A549 treated with Mapracorat at 1 μM for 4 hours (cell line): ENCODE data around the gene IGSF10. TPM values are rescaled to one million over a fixed set of nuclear protein-coding genes. Genes with fewer than 3 reads are reported as not detected.

Experiments used
- total RNA-seq: library from RNA; stranded (reverse); fragments of 200-300 nt; extraction: Qiagen RNA extraction; gene quantifications from 5 replicates; pipeline ENCODE4 v1.2.3, GENCODE V29; 2022

The IGSF10 gene, protein sequence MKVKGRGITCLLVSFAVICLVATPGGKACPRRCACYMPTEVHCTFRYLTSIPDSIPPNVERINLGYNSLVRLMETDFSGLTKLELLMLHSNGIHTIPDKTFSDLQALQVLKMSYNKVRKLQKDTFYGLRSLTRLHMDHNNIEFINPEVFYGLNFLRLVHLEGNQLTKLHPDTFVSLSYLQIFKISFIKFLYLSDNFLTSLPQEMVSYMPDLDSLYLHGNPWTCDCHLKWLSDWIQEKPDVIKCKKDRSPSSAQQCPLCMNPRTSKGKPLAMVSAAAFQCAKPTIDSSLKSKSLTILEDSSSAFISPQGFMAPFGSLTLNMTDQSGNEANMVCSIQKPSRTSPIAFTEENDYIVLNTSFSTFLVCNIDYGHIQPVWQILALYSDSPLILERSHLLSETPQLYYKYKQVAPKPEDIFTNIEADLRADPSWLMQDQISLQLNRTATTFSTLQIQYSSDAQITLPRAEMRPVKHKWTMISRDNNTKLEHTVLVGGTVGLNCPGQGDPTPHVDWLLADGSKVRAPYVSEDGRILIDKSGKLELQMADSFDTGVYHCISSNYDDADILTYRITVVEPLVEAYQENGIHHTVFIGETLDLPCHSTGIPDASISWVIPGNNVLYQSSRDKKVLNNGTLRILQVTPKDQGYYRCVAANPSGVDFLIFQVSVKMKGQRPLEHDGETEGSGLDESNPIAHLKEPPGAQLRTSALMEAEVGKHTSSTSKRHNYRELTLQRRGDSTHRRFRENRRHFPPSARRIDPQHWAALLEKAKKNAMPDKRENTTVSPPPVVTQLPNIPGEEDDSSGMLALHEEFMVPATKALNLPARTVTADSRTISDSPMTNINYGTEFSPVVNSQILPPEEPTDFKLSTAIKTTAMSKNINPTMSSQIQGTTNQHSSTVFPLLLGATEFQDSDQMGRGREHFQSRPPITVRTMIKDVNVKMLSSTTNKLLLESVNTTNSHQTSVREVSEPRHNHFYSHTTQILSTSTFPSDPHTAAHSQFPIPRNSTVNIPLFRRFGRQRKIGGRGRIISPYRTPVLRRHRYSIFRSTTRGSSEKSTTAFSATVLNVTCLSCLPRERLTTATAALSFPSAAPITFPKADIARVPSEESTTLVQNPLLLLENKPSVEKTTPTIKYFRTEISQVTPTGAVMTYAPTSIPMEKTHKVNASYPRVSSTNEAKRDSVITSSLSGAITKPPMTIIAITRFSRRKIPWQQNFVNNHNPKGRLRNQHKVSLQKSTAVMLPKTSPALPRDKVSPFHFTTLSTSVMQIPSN (N-terminal part only)
- 0.28 to 0.57 TPM (median 0.35 TPM) in 5 replicates for total RNA-seq

DNA sequence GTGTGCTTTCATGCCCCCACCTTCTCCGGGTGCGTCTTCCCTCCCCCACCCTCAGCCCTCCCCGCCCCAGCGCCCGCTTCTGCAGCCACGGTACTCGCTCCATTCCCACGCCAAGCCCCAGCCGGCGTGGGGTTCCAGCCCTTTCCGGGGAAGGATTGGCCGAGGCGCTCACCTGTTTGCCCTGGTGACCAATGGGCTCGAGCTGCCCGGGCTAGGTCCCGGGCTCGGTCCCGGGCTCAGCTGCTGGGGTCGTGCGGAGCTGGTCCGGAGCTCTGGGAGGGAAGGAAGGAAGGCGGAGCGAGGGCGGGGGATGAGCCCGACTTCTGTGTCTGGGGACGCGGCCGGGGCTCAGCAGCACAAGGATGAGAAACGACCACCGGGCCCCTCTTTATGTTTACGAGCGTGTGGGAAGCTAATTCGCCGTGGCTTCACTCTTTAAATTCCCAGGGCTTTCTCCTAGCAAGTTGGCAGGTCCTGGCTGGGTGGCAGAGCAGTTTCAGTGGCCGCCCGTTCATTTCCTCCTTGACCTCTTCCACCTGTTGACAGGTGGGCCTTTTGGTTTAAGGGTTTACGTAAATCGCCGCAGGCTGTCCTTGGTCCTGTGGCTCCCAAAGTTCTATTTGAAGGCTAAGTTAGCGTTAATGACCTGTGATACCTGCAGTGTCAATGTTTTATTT lies at the start of gene IGSF10:
TSS of gene IGSF10 (minus strand) at position 288 of the 677 bp plus-strand sequence. CDS start 2,352 bp downstream, outside the sequence.

Other genes with a start within 250 kb of the IGSF10 start
- gene P2RY14, start 182.5 kb downstream of the IGSF10 start, total RNA-seq = not detected in 5 replicates
- 2.1 to 2.6 TPM (median 2.3 TPM) in 5 replicates for gene GPR87, start 144.2 kb downstream of the IGSF10 start, total RNA-seq
- gene P2RY13, start 131.5 kb downstream of the IGSF10 start, total RNA-seq = not detected in 5 replicates
- not detected in 5 replicates for gene P2RY12, start 76.3 kb downstream of the IGSF10 start, total RNA-seq